ENCODE results near the gene PSAPL1. TPM values are rescaled to one million over a fixed set of nuclear protein-coding genes. Genes with fewer than 3 reads are reported as not detected.
"Not testable (repeated sequence)": the region's sequence is repeated elsewhere in the genome, so short reads cannot be mapped to it uniquely, and the experiment has no call there.

The PSAPL1 gene
- total RNA-seq, 1 donor from 2014 or later: not detected

GRCh38 chr4:7458066-7458425 lies 23.3 kb upstream of the PSAPL1 start:
- DNase-seq: no peak

- DNase-seq: no peak
These were observed 22.7 kb upstream of the PSAPL1 start for GRCh38 chr4:7457201-7458065.

GRCh38 chr4:7452802-7453201 lies 18.1 kb upstream of the PSAPL1 start:
- not testable (repeated sequence) for DNase-seq

- no peak for DNase-seq
These were observed 17.1 kb upstream of the PSAPL1 start for GRCh38 chr4:7451800-7452199.

- DNase-seq: no peak
These were observed 16.7 kb upstream of the PSAPL1 start for GRCh38 chr4:7451434-7451789.

GRCh38 chr4:7450775-7451433 lies 16.2 kb upstream of the PSAPL1 start:
- DNase-seq: no peak

GRCh38 chr4:7448036-7448435 lies 13.3 kb upstream of the PSAPL1 start:
- no peak for DNase-seq

GRCh38 chr4:7447236-7447635 lies 12.5 kb upstream of the PSAPL1 start:
- no peak for DNase-seq

- DNase-seq: no peak
These were observed 10.0 kb upstream of the PSAPL1 start for GRCh38 chr4:7444731-7445130.

- no peak for DNase-seq
These were observed 9.6 kb upstream of the PSAPL1 start for GRCh38 chr4:7444314-7444713.

- DNase-seq: no peak
These were observed 7.9 kb upstream of the PSAPL1 start for GRCh38 chr4:7442574-7443162.

GRCh38 chr4:7441201-7441600 lies 6.5 kb upstream of the PSAPL1 start:
- DNase-seq: no peak

- no peak for DNase-seq
These were observed 5.0 kb upstream of the PSAPL1 start for GRCh38 chr4:7439699-7440098.

- no peak for DNase-seq
These were observed 1.5 kb upstream of the PSAPL1 start for GRCh38 chr4:7436256-7436655.

- DNase-seq: no peak
These were observed 836 bp upstream of the PSAPL1 start for GRCh38 chr4:7435471-7436061.

- no peak for DNase-seq
These were observed 477 bp downstream of the PSAPL1 start for GRCh38 chr4:7434141-7434765.

GRCh38 chr4:7433376-7434140 lies 1.2 kb downstream of the PSAPL1 start:
- no peak for DNase-seq

GRCh38 chr4:7432531-7433375 lies 2.0 kb downstream of the PSAPL1 start:
- DNase-seq: no peak

GRCh38 chr4:7431696-7432530 lies 2.8 kb downstream of the PSAPL1 start:
- no peak for DNase-seq

- no peak for DNase-seq
These were observed 3.6 kb downstream of the PSAPL1 start for GRCh38 chr4:7430965-7431695.

Measured in dermis blood vessel endothelial cell (primary cell).